HG02943 (cell line): ENCODE data around the gene GRM4.
"Not testable (repeated sequence)": the region's sequence is repeated elsewhere in the genome, so short reads cannot be mapped to it uniquely, and the experiment has no call there.

Experiments
- ATAC-seq: cut with Tn5 transposase; IDR thresholded peaks from one replicate; pipeline ENCODE4 v1.9.1; 2021; ENCODE audit warnings: mild to moderate bottlenecking, low read depth, moderate library complexity; ENCODE audit not compliant: unreplicated experiment

Gene GRM4

GRCh38 chr6:34029489-34030280 is 116.2 kb downstream of the GRM4 start:
- ATAC-seq = no peak

- no peak for ATAC-seq
Measured at GRCh38 chr6:34028691-34029360, 117.1 kb downstream of the GRM4 start.

- no peak for ATAC-seq
Measured at GRCh38 chr6:34027939-34028441, 117.9 kb downstream of the GRM4 start.

GRCh38 chr6:34027445-34027936 is 118.4 kb downstream of the GRM4 start:
- ATAC-seq = no peak

GRCh38 chr6:34025861-34026260 is 120.0 kb downstream of the GRM4 start:
- ATAC-seq = no peak

GRCh38 chr6:34025112-34025807 is 120.6 kb downstream of the GRM4 start:
- no peak for ATAC-seq

GRCh38 chr6:34022873-34023255 is 123.0 kb downstream of the GRM4 start:
- ATAC-seq = no peak

GRCh38 chr6:34022250-34022872 is 123.5 kb downstream of the GRM4 start:
- ATAC-seq = no peak

GRCh38 chr6:34021554-34022190 is 124.2 kb downstream of the GRM4 start:
- ATAC-seq = no peak

- no peak for ATAC-seq
Measured at GRCh38 chr6:34020807-34021553, 124.9 kb downstream of the GRM4 start.

GRCh38 chr6:34020278-34020677 is 125.6 kb downstream of the GRM4 start:
- no peak for ATAC-seq

- no peak for ATAC-seq
Measured at GRCh38 chr6:34018961-34019606, 126.8 kb downstream of the GRM4 start.

- no peak for ATAC-seq
Measured at GRCh38 chr6:34018026-34018425, 127.9 kb downstream of the GRM4 start.

- ATAC-seq = no peak
Measured at GRCh38 chr6:34017106-34017805, 128.6 kb downstream of the GRM4 start.

GRCh38 chr6:34016573-34016972 is 129.3 kb downstream of the GRM4 start:
- not testable (repeated sequence) for ATAC-seq

GRCh38 chr6:34015586-34015985 is 130.3 kb downstream of the GRM4 start:
- ATAC-seq = no peak

GRCh38 chr6:34011264-34011663 is 134.6 kb downstream of the GRM4 start:
- no peak for ATAC-seq

- ATAC-seq = no peak
Measured at GRCh38 chr6:34005901-34006531, 139.9 kb downstream of the GRM4 start.
